Neural cell (in vitro differentiated cells): ENCODE data around the gene FAXDC2. TPM values are rescaled to one million over a fixed set of nuclear protein-coding genes. Genes with fewer than 3 reads are reported as not detected.

ENCODE experiments used
- H2AFZ ChIP-seq: fragments of 200-600, 300-800 bp; sonication (generic), shearing (Covaris generic); 2 replicates; pipeline ENCODE4 v1.6.0; 2014; ENCODE audit warnings: low read depth, mild to moderate bottlenecking, antibody characterized with exemption, low read length, moderate library complexity
- H3F3A ChIP-seq: fragments of 200-600 bp; shearing (Covaris generic); 2 replicates; pipeline ENCODE4 v1.6.1; 2016; ENCODE audit warnings: mild to moderate bottlenecking, moderate library complexity, mixed read lengths, antibody characterized with exemption, low read length; ENCODE audit not compliant: insufficient read depth, poor library complexity, severe bottlenecking
- H3K27ac ChIP-seq: fragments of 200-600, 300-800 bp; sonication (generic), shearing (Covaris generic); 2 replicates; pipeline ENCODE4 v1.5.1; 2014; ENCODE audit warnings: mild to moderate bottlenecking, low read length, moderate library complexity
- H3K27me3 ChIP-seq: fragments of 300-800, 200-600 bp; sonication (generic), shearing (Covaris generic); 2 replicates; pipeline ENCODE4 v1.6.0; 2014; ENCODE audit warnings: mild to moderate bottlenecking, low read depth, low read length, moderate library complexity; ENCODE audit not compliant: insufficient read depth
- H3K36me3 ChIP-seq: fragments of 300-800, 200-600 bp; sonication (generic), shearing (Covaris generic); 2 replicates; pipeline ENCODE4 v1.5.1; 2014; ENCODE audit warnings: mild to moderate bottlenecking, antibody characterized with exemption, low read length, moderate library complexity; ENCODE audit not compliant: insufficient read depth
- H3K4me2 ChIP-seq: fragments of 300-800, 200-600 bp; sonication (generic), shearing (Covaris generic); 2 replicates; pipeline ENCODE4 v1.6.0; 2014; ENCODE audit warnings: mild to moderate bottlenecking, low read length
- H3K4me3 ChIP-seq: fragments of 300-800, 200-600 bp; sonication (generic), shearing (Covaris generic); 2 replicates; pipeline ENCODE4 v1.5.1; 2014; ENCODE audit warnings: mild to moderate bottlenecking, low read length, moderate library complexity
- H3K79me2 ChIP-seq: fragments of 200-600 bp; shearing (Covaris generic); replicated peaks from 2 replicates; pipeline ENCODE4 v1.6.0; 2014; ENCODE audit warnings: mild to moderate bottlenecking, low read length, moderate library complexity; ENCODE audit not compliant: insufficient read depth
- H3K9ac ChIP-seq: fragments of 300-800, 200-600 bp; sonication (generic), shearing (Covaris generic); 2 replicates; pipeline ENCODE4 v1.6.1; 2016; ENCODE audit warnings: mild to moderate bottlenecking, low read length, mixed read lengths
- H3K9me2 ChIP-seq: fragments of 200-600 bp; shearing (Covaris generic); 2 replicates; pipeline ENCODE4 v1.6.1; 2016; ENCODE audit warnings: mild to moderate bottlenecking, low read length, mixed read lengths; ENCODE audit not compliant: insufficient read depth
- H3K9me3 ChIP-seq: fragments of 200-600, 300-800 bp; sonication (generic), shearing (Covaris generic); 2 replicates; pipeline ENCODE4 v1.6.1; 2016; ENCODE audit warnings: mild to moderate bottlenecking, mixed run types, low read length, moderate library complexity, mixed read lengths
- H4K20me1 ChIP-seq: fragments of 200-600 bp; shearing (Covaris generic); 2 replicates; pipeline ENCODE4 v1.6.1; 2016; ENCODE audit warnings: mild to moderate bottlenecking, mixed run types; ENCODE audit not compliant: insufficient read depth
- CTCF ChIP-seq: fragments of 450-650 bp; IDR thresholded peaks from 2 replicates; pipeline ENCODE4 v1.5.1; 2014; ENCODE audit warnings: antibody characterized with exemption, mild to moderate bottlenecking, moderate library complexity; ENCODE audit not compliant: poor library complexity, severe bottlenecking
- EP300 ChIP-seq: fragments of 450-650 bp; conservative IDR thresholded peaks from 2 replicates; pipeline ENCODE4 v1.6.1; 2014; ENCODE audit warnings: antibody characterized with exemption, mild to moderate bottlenecking, moderate library complexity; ENCODE audit not compliant: poor library complexity, severe bottlenecking
- EZH2 ChIP-seq: fragments of 200-600, 300-800 bp; shearing (Covaris generic), sonication (generic); IDR thresholded peaks from 2 replicates; pipeline ENCODE4 v1.6.1; 2014; ENCODE audit warnings: antibody characterized with exemption, low read length, borderline replicate concordance, mild to moderate bottlenecking; ENCODE audit not compliant: insufficient read depth, poor library complexity, severe bottlenecking
- MXI1 ChIP-seq: fragments of 450-650 bp; conservative IDR thresholded peaks from 2 replicates; pipeline ENCODE4 v1.6.1; 2014; ENCODE audit warnings: antibody characterized with exemption, mild to moderate bottlenecking; ENCODE audit not compliant: poor library complexity, severe bottlenecking
- POLR2AphosphoS5 ChIP-seq: IDR thresholded peaks from 2 replicates; pipeline ENCODE4 v1.6.1; 2012
- RAD21 ChIP-seq: fragments of 450-650 bp; conservative IDR thresholded peaks from 2 replicates; pipeline ENCODE4 v1.6.1; 2014; ENCODE audit warnings: antibody characterized with exemption, mild to moderate bottlenecking, moderate library complexity
- REST ChIP-seq: IDR thresholded peaks from 2 replicates; pipeline ENCODE4 v1.6.1; 2012; ENCODE audit warnings: borderline replicate concordance
- SMC3 ChIP-seq: fragments of 450-650 bp; conservative IDR thresholded peaks from 2 replicates; pipeline ENCODE4 v1.6.1; 2014; ENCODE audit warnings: antibody characterized with exemption, mild to moderate bottlenecking, moderate library complexity; ENCODE audit not compliant: poor library complexity
- TAF1 ChIP-seq: IDR thresholded peaks from 2 replicates; pipeline ENCODE4 v1.6.1; 2012; ENCODE audit warnings: low read depth
- polyA plus RNA-seq: library from polyadenylated mRNA; depleted of rRNA; stranded (reverse); fragments of >200 nt; gene quantifications from 2 replicates; pipeline ENCODE4 v1.2.3, GENCODE V29; 2014

The FAXDC2 gene
- polyA plus RNA-seq, 1 donor from 2014 or later: 0.12 TPM

GRCh38 chr5:154793599-154794524, 56.5 kb downstream of the FAXDC2 start:
- Histone ChIP-seq H2AFZ (no peak overlapping the region), H3K36me3 (peaks cover 15% of the 10 kb centered on the region), H3K79me2 (no peaks in the 10 kb centered on the region), H3K4me2 (no peak overlapping the region), H3K9ac (no peak overlapping the region), H3K27me3 (no peaks in the 10 kb centered on the region), H3K9me2 (no peaks in the 10 kb centered on the region), H3K4me3 (no peak overlapping the region), H4K20me1 (no peaks in the 10 kb centered on the region), H3F3A (no peaks in the 10 kb centered on the region), H3K9me3 (no peaks in the 10 kb centered on the region), H3K27ac (no peak overlapping the region)
- no peak for TF ChIP-seq SMC3
- TF ChIP-seq POLR2AphosphoS5: no peak
- TF ChIP-seq TAF1: no peak
- TF ChIP-seq EP300: no peak
- no peak for TF ChIP-seq REST
- no peak for TF ChIP-seq CTCF
- TF ChIP-seq MXI1: no peak
- TF ChIP-seq EZH2: no peak
- TF ChIP-seq RAD21: no peak

GRCh38 chr5:154791535-154791934, 58.9 kb downstream of the FAXDC2 start:
- peaks cover 21% of the 10 kb centered on the region for H3K79me2 ChIP-seq
- no peaks in the 10 kb centered on the region for H3K27me3 ChIP-seq
- no peaks in the 10 kb centered on the region for H4K20me1 ChIP-seq
- TF ChIP-seq EZH2 (no peak), SMC3 (no peak), CTCF (no peak), REST (no peak), EP300 (no peak), TAF1 (no peak), POLR2AphosphoS5 (no peak), MXI1 (no peak), RAD21 (no peak)
- peaks cover 15% of the 10 kb centered on the region for H3K36me3 ChIP-seq
- no peaks in the 10 kb centered on the region for H3K9me3 ChIP-seq
- no peaks in the 10 kb centered on the region for H3K9me2 ChIP-seq
- no peak overlapping the region for H3K27ac ChIP-seq
- no peak overlapping the region for H3K9ac ChIP-seq
- H3K4me3 ChIP-seq: no peak overlapping the region
- no peaks in the 10 kb centered on the region for H3F3A ChIP-seq
- no peak overlapping the region for H2AFZ ChIP-seq
- H3K4me2 ChIP-seq: no peak overlapping the region
